Astrocyte of the cerebellum (primary cell): ENCODE measurements around the gene SLC66A1.

Experiments
- DNase-seq: peaks from one replicate; pipeline ENCODE4 v3.0.0-alpha.2; 2011; ENCODE audit warnings: low read depth
- H3K4me3 ChIP-seq: 2 replicates; pipeline ENCODE4 v1.5.1; 2011; ENCODE audit warnings: mild to moderate bottlenecking, low read depth, low read length, moderate library complexity
- in situ Hi-C: cut with HindIII; loops from 2 replicates; pipeline ENCODE4 v1.10.0; 2017; ENCODE audit warnings: low sequenced_read_pairs
- TF ChIP-seq, protein P1 (sequence below): IDR thresholded peaks from 2 replicates; pipeline ENCODE4 v1.5.1; 2012; ENCODE audit warnings: low read length, low read depth, moderate library complexity, mild to moderate bottlenecking; ENCODE audit errors: missing control alignments

The SLC66A1 gene

GRCh38 chr1:19331262-19331878 is 19.2 kb downstream of the SLC66A1 start:
- TF ChIP-seq, protein P1, sequence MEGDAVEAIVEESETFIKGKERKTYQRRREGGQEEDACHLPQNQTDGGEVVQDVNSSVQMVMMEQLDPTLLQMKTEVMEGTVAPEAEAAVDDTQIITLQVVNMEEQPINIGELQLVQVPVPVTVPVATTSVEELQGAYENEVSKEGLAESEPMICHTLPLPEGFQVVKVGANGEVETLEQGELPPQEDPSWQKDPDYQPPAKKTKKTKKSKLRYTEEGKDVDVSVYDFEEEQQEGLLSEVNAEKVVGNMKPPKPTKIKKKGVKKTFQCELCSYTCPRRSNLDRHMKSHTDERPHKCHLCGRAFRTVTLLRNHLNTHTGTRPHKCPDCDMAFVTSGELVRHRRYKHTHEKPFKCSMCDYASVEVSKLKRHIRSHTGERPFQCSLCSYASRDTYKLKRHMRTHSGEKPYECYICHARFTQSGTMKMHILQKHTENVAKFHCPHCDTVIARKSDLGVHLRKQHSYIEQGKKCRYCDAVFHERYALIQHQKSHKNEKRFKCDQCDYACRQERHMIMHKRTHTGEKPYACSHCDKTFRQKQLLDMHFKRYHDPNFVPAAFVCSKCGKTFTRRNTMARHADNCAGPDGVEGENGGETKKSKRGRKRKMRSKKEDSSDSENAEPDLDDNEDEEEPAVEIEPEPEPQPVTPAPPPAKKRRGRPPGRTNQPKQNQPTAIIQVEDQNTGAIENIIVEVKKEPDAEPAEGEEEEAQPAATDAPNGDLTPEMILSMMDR, result no peak
- no peak overlapping the region for H3K4me3 ChIP-seq
- in situ Hi-C loops, result no loop called here
- no peak for DNase-seq

DNA sequence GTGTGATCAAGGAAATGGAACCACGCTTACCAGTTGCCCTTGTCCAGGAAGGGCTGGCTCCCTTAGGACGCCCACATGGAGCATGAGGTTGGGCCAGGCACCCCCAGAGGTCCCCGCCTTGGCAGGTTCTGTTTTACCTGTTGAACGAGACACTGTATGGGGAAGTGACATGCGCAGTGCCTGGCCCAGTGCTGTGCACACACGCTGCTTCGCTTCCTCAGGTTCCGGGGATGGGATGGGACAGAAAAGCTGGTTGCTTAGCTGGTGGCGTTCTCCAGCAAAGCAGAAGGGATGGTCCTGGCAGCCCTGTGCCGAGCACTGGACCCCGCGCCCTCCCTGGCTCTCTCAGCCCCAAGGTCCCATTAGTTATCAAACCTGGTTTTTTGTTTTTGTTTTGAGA is 20.7 kb downstream of the SLC66A1 start:
- in situ Hi-C loops, result no loop called here
- no peak overlapping the region for H3K4me3 ChIP-seq
- TF ChIP-seq, protein P1, result no peak
- DNase-seq, result no peak

- DNase-seq, result no peak
- TF ChIP-seq, protein P1, result no peak
- H3K4me3 ChIP-seq, result no peak overlapping the region
- in situ Hi-C loops, result no loop called here
Observed at GRCh38 chr1:19333587-19334354, 21.6 kb downstream of the SLC66A1 start.

GRCh38 chr1:19336543-19336942 is 24.4 kb downstream of the SLC66A1 start:
- TF ChIP-seq, protein P1, result no peak

DNA sequence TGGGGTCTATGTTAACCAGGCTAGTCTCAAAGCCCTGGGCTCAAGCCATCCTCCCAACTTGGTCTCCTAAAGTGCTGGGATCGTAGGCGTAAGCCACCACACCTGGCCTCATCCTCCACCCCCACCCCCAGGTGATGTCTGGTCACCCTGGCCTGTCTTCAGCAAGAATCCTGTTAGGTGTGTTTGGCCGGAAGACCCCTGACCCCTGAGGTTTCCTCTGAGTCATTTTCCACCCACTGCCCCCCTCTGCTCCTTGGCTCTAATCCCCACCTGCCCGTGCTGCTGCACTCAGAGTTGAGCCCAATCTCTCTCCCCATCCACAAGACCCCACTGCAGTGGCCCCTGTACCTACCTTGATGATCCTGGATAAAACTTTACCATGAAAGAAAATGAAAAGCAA is 25.2 kb downstream of the SLC66A1 start:
- DNase-seq, result no peak
- TF ChIP-seq, protein P1, result no peak
- H3K4me3 ChIP-seq, result no peak overlapping the region
- in situ Hi-C loops, result no loop called here

More at GRCh38 chr1:19336543-19336942, 24.4 kb downstream of the SLC66A1 start:
- H3K4me3 ChIP-seq, result no peak overlapping the region
- in situ Hi-C loops, result no loop called here
- no peak for DNase-seq

DNA sequence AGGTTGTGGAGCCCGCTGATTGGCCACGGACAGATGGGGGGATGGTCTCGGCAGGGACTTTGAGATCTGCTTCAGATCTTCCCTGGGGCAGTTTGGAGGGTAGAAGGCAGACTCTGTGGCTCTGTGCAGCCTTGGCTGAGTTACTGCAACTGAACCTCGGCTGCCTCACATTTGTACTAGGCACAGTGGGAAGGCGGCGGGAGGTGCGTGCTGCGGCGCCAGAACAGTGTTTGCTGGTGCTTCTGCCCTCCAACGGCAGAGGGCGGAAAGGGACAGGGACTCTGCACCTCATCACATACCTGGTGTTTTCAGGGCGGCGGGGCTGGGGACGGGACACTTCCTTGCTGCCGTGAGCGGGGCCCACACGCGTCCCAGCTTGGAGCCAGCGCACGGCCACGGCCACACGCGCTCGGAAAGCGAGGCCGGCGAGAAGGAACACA is 26.2 kb downstream of the SLC66A1 start:
- in situ Hi-C loops, result no loop called here
- TF ChIP-seq, protein P1, result peak; percentile 47
- no peak overlapping the region for H3K4me3 ChIP-seq
- no peak for DNase-seq
